Measurements from ENCODE around the gene SMYD3.

SMYD3 gene

DNA sequence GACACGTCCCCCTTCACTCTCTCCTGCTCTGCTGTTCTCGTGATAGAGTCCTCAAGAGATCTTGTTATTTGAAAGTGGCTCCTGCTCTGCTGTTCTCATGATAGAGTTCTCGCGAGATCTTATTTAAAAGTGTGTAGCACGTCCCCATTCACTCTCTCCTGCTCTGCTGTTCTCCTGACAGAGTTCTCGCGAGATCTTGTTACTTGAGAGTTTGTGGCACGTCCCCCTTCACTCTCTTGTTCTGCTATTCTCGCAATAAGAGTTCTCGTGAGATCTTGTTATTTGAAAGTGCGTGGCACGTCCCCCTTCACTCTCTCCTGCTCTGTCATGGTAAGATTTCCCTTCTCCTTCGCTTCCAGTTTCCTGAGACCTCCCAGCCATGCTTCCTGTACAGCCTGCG lies 47.9 kb downstream of the SMYD3 start:
- no peak for DNase-seq

DNA sequence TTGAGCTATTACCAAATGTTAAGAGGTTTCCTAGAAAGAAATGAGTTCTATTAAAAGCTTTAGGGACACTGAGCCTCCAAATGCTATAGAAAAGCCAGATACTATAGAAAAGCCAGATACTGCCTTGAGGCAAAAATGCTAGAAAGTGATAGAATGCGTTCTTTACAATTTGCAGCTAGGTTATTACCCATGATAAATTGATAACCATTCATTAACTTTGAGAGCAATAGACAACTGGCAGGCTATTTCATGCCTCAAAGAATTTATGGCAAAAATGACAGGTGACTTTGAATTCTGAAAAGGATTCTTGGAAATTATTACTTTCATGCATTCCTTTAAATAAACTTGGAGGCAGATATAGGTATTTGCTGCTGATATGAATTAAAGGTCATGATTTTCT lies 51.6 kb downstream of the SMYD3 start:
- DNase-seq: no peak

DNA sequence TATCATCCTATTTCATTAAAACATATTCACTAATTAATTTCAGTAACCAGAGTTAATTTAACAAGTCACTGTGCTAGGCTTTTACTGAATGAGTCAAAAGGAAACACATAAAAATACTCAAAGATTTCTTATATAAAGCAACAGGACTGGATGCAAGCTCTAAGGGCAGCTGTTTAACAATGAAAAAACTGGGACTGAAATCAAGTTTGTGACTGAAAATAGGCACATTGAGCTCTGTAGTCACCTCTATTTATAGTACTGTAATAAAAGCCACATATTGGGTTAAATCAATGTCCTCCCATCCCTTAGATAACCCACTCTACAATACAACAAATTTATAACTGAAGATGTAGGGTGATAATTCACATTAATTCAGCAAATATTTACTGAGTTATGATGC lies 52.4 kb downstream of the SMYD3 start:
- DNase-seq: no peak

DNA sequence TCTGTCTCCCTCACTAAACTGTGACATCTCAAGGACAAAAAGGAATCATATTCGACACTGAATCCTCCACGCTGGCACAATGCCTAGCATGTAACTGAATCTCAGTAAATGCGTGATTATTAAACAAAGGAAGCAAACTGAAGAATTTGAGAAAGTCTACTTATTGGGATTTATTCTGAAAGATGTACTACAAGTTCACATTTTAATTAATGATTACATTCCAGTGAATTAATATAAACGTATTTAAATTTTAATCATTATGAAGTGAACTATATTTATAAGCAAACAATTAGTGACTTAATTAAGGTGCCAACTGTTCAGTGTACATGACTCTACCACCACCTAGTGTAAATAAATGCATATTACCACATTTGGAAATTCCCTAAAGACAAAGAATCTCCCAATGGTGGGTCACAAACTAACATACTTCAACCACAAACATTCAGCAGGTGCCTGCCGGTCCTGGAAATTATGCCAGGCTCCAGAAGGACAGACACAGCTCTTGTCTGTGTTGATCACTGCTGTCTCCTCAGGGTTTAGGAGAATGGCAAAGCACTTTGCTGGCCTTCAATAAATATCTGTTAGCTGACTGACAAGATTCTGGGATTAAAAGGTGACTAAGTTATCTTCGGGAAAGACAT lies 56.3 kb downstream of the SMYD3 start:
- no peak for DNase-seq

DNA sequence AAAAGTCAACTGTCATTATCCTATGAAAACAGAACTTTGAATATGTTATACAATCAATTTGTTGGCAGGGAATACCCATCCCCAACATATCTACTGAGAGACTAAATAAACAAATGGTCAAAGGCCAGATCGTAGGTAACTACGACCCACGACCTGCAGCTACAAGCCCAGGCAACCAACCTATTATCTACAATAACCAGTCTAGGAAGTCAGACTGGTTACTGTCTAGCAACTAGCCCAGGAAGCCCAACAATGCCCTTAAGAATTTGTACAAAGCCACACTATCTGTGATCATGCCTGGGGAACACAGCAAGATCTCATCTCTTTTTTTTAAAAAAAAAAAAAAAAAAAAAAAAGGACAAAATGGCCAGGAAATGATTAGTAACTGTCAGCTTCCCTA lies 58.7 kb downstream of the SMYD3 start:
- DNase-seq: no peak

DNA sequence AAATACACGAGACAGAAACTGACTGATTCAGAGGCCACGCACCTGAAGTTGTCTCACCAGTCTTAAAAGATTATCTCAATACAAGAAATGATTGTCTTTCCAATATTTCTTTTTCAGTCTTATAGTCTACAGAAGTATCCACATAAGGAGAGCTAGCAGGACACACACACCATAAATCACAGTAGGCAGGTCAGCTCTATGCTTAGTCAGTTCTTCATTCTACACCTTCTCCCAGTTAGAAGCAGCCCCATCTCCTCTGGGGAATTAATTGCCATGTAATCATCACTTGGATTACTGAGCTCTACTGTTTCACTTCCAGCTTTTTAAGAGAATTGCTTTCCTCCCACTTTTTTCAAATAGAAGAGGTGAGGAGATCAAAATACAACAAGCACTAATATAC lies 59.6 kb downstream of the SMYD3 start:
- DNase-seq: no peak

DNA sequence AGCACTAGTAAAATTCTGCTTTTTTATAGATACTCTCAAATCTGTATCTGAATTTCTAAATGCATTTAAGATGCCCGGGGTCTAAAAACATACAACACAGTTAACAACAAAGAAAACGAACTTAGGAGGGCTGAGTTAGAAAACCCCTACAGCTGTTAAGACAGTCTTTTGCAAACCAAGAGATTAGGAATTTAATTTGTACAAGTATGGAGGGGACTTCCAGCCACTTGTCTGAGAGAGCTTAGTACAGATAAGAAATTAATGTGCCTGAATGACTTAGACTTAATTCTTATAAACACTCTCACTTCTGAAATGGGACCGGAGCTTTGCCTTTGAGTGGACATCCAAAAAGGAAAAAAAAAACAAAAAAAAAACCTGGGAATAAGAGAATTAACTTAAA lies 61.6 kb downstream of the SMYD3 start:
- no peak for DNase-seq

DNA sequence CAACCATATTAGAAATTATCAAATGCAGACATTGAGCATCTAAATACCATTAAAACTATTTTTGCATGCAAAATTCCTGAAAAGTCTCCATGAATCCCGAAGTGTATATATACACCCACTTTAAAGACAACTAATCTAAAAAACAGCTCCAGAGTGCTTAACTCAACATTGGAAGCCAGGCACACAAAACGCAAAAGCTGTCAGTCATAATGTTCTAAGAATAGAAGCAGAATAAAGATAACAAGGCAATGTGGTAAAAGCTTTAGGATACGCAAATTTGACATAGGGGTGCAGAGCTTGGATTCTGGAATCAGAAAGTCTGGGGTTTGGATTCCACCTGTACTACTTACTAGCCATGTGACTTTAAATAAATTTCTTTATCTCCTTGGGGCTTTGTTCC lies 62.5 kb downstream of the SMYD3 start:
- DNase-seq: no peak

DNA sequence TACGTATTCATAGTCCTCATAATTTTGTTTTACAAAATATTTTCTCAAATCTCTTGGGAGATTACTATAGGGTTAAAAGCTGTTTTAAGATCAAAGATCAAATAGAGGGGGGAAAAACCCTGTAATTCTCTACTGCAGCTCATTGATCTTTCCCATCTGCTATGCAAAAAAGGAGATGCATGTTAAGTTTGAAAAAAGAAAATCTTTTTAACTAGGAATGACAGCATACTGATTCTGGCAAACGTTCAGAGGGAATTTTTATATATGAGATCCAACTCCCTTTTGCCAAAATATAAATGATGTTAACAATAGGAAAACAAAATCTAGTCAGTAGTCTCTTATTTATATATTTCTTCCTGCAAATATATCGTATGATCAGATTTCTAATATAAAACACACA lies 69.1 kb downstream of the SMYD3 start:
- no peak for DNase-seq

DNA sequence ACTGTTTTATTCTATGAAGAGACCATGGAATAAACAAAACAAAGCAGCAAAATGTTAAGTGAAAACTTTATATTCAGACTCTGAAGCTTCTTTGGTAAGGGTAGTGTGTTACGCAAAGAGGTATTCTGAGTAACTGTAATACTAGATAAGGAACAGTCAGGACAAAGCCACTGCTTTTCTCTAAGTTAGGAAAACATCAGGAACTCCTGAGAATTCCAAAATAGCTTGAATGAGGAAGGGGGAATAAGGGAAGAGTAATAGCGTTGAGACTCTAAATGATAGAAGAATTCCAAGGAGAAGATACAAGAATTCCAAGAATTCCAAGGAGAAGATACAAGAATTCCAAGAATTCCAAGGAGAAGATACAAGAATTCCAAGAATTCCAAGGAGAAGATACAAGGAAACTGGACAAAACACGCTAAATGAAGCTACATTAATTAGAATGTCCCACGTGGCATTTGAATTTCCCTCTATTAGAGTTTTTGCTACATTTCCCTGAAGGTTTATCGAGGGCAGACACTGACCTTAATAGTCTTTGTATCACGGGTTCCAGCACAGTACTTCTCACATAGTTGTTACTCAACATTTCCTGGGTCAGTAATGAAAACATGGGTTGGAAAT lies 71.5 kb downstream of the SMYD3 start:
- no peak for DNase-seq

DNA sequence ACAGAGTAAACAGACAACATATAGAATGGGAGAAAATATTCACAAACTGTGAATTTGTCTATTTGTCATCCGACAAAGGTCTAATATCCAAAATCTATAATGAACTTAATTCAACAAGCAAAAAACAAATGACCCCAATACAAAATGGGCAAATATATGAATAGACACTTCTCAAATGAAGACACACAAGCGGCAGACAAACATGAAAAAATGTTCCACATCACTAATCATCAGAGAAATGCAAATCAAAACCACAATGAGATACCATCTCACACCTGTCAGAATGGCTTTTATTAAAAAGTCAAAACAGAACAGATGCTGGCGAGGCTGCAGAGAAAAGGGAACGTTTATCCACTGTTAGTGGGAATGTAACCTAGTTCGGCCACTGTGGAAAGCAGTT lies 72.7 kb downstream of the SMYD3 start:
- DNase-seq: no peak

DNA sequence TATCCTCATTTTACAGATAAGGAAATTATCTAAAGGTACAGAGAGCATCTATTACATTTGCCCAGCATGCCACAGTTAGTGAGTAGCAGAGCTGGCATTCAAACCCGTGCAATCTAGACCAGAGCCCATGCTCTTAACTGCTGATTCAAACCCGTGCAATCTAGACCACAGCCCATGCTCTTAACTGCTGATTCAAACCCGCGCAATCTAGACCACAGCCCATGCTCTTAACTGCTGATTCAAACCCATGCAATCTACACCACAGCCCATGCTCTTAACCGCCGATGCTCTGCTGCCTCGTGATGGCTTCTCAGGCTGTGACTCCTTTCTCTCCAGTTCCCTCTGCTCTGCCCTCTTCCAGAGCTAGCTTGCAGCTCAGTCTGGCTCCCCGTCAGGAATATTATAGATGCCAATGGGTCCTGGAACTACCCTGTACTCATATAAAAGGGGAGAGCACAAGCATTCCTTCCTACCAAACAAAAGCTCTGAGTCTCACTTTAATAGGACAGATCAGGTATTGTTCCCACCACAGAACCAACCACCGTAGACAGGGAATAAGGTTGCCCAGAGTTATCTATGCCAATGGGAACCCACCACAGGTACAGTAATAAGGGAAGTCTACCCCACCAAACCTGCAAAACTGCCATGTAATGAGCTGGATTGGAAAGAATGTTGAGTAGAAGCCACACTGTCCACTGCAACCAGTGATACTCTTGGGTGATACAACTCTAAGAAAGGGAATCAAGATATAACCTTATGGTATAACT lies 78.4 kb downstream of the SMYD3 start:
- no peak for DNase-seq

DNA sequence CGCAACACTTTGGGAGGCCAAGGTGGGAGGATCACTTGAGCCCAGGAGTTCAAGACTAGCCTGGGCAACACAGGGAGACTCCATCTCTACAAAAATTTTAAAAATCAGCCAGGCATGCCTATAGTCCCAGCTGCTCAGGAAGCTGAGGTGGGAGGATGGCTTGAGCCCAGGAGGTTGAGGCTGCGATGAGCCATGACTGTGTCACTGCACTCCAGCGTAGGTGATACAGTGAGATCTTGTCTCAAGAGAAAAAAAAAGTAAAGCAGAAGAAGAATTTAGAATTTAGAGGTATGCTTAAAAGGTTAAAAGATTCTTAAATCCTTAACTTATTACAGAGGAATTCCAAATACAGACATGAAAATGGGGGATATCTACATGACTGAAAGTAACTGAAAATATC lies 79.5 kb downstream of the SMYD3 start:
- no peak for DNase-seq

DNA sequence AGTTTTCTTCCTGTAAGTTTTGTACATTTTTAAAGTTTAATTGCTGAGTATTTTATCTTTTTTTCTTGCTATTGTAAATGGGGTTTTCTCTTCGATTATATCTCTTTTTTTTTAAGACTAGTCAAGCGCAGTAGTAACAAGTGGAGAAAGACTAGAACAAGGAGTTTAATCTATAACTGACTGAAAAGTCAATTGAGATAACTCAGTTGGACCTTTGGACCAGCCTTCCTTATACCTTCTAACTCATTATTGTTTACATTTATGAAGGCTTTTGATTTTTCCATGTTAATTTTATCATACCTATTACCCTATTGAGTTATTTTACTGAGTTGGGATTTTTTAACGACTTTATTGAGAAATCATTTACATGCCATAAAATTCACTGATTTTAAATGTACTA lies 81.2 kb downstream of the SMYD3 start:
- no peak for DNase-seq

DNA sequence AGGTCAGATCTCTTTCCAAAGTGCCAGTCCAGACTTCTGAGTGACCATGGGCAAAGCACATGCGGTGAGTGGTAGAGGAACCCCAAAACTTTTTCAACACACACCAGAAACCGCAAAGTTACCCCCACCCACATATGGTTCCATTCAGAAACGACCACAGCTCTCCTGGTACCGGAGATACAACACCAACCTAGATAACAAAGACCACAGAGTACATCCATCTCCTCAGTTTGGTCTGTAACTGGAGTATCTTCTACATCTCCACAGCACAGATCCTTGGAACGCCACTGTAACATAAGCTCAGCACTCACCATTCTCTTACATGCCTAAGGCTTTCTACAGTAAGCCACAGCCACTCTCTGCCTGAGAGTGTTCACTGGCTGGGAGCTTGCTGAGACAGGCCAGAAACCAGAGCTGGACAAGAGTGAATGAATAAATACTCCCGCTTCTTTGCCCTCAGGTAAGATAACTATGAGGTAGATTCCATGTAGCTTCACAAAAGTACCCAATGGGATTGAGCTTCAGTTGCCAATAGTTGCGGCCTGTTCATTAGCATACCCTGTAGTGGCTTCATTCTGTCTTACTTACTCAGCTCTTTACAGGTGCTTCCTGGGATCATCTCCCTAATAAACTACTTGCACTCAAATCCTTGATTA lies 81.8 kb downstream of the SMYD3 start:
- no peak for DNase-seq

DNA sequence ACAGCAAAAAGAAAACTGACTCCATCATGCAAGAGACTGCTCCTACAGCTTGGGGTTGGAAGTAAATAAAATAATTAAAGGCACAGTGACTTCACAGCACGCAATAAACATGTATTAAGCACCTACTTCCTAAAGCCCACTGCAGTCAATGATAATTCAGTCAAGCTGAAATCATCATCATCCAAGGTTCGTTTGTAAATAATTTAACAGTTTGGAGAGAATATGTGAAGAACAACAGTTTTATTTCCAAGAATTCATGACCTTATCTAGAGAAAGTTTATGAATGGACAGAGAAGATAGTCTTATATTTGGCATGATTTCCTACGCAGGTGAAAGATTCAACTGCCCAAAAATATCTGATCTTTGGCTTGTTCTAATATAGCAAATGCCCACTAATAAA lies 86.8 kb downstream of the SMYD3 start:
- DNase-seq: no peak

DNA sequence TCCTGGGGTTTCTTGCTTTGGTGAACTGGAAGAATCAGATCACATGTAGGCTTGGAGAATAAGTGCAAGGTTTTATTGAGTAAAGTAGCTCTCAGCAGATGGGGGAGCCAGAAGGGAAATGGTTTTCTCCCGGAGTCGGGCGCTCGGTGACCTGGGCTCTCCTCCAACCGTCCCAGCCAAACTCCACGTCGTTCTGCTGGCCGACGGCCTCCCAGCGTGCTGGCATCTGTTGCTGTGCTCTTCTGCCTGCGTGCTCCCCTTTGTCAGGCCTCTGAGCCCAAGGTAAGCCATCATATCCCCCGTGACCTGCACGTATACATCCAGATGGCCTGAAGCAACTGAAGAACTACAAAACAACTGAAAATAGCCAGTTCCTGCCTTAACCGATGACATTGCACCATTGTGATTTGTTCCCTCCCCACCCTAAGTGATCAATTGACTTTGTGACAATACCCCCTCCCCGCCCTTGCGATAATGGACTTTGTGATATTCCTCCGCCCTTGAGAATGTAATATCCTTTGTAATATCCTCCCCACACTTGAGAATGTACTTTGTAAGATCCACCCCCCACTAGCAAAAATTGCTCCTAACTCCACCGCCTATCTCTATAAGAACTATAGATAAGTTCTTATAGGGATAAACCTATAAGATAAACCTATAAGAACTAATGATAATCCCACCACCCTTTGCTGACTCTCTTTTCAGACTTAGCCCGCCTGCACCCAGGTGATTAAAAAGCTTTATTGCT lies 88.3 kb downstream of the SMYD3 start:
- no peak for DNase-seq

DNA sequence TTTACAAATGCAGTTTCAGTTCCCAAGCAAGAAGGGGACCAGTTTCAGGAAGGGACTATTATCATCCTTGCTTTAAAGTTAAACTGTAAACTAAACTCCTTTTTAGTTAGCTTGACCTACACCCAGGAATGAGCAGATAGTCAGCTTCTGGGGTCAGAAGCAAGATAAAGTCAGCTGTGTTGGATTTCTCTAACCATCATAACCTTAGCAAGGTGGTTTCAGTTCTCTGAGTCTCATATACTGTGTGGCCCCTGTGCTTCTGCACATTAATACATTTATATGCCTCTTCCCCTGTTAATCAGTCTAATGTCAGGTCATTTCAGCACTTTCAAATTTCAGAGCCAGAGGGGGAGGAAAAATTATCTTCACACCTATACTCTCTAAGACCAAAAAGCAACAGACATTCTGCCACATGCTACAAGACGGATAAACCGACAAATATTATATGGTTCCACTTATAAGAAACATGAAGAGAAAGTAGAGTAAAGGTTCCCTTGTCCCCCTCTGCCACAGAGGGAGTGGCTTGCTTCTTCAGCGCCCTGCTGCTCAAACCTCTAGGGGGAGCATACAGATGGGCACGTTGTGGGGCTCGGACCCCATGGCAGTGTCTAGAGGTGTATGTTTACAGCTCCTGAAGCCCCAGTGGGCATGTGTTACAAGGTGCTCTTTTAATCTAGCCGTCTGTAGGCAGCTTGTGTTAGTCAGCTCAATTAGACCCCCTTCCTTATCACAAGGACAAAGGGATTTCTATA lies 89.1 kb downstream of the SMYD3 start:
- DNase-seq: no peak

DNA sequence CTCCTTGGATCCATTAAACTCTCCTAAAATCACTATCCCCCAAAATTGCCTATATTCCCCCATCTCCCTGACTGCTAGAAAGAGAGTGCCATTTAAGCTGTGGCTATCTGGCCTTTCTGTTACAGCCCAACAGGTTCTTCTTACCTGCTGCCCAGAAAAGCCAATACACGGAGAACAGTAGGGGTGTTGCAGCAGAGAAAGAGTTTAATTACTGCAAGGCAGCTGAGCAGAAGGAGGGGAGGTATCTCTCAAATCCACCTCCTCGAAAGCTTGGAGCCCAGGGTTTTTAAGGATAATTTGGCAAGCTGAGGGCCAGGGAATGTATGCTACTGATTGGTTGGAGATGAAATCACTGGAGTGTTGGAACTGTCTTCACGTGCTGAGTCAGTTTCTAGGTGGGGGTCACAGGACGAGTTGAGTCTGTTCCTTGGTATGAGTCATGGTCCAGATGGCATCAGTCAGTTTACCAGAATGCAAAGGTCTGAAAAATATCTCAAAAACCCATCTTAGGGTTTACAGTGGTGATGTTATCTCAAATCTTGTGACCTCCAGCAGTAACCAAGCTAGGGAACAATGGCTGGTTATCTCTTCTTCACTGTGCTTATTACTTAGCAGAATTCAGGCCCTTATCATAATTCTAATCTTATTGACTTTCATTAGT lies 89.8 kb downstream of the SMYD3 start:
- no peak for DNase-seq

DNA sequence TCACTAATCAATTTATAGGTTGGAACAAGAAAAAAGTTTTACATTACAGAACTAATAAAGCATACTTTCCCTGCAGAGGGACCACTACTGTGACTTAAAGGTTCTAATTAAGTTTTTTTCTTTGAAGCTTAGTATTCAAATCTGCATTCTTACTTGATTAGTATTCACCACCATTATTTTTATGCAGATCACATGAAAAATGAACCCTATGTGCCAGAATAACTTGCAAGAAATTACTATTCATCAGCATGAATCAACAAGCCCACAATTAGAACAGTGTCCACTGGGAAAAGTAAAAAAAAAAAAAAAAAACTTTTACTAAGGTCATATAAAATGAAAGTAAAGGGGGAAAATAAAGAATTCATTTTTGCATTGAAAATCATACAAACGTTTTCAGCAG lies 90.8 kb downstream of the SMYD3 start:
- no peak for DNase-seq

DNA sequence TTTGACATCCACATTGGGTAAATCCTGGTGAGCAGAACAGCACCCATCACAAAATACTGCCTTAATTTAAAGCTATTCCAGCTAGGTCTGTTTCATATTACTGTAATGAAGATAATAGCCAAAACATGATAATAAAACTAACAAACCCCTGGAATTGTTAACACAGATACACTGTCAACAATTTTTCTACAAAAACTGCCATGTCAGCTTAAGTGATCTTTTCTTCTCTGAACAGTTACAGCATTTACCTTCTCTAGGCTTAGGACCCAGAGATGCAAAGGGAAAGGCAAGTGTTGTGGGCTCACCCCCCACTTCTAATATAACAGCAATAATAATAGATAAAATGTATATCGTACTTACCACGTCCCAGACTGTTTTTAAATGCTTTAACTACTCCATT lies 92.1 kb downstream of the SMYD3 start:
- DNase-seq: no peak

DNA sequence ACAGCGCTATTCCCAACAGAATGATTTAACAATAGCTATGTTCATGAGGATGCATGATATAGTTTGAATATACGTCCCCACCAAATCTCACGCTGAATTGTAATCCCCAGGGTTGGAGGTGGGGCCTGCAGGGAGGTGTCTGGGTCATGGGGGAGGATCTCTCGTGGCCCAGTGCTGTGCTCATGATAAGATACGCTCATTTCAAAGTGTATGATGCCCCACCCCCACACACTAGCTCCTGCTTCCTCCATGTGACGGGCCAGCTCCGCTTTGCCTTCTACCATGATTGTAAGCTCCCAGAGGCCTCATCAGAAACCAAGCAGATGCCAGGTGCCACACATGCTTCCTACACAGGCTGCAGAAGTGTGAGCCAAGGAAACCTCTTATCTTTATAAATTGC lies 93.6 kb downstream of the SMYD3 start:
- no peak for DNase-seq

Data from stimulated activated CD4-positive, alpha-beta T cell treated with anti-CD3 and anti-CD28 coated beads, Interleukin-4, amount 100 ng/mL, for 4 hours (primary cell).